ENCODE results near the gene MOB2.

DNA sequence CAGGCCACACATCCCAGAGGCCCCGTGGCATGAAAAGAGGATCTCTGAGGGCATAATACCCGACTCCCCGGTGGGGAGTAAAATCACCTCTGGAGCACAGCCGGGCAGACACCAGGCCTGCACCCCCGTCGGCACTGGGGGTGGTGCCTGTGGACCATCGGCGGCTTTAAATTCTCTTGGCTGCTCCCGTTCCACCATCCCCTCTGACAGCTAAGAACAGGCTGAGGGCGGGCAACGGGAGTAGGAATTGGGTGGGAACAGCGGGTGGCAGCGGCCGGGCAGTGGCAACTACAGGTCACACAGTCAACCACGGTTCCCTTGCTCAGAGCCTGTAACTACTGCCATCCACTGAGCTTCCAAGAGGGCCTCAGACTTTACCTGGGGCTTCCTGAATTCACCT, 40.2 kb upstream of the MOB2 start:
- TF ChIP-seq, protein P1, sequence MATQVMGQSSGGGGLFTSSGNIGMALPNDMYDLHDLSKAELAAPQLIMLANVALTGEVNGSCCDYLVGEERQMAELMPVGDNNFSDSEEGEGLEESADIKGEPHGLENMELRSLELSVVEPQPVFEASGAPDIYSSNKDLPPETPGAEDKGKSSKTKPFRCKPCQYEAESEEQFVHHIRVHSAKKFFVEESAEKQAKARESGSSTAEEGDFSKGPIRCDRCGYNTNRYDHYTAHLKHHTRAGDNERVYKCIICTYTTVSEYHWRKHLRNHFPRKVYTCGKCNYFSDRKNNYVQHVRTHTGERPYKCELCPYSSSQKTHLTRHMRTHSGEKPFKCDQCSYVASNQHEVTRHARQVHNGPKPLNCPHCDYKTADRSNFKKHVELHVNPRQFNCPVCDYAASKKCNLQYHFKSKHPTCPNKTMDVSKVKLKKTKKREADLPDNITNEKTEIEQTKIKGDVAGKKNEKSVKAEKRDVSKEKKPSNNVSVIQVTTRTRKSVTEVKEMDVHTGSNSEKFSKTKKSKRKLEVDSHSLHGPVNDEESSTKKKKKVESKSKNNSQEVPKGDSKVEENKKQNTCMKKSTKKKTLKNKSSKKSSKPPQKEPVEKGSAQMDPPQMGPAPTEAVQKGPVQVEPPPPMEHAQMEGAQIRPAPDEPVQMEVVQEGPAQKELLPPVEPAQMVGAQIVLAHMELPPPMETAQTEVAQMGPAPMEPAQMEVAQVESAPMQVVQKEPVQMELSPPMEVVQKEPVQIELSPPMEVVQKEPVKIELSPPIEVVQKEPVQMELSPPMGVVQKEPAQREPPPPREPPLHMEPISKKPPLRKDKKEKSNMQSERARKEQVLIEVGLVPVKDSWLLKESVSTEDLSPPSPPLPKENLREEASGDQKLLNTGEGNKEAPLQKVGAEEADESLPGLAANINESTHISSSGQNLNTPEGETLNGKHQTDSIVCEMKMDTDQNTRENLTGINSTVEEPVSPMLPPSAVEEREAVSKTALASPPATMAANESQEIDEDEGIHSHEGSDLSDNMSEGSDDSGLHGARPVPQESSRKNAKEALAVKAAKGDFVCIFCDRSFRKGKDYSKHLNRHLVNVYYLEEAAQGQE (IDR thresholded peaks at IDR 0.05) = no peak
- TF ChIP-seq GABPA (IDR thresholded peaks at IDR 0.05 in 1 of 2, conservative IDR thresholded peaks at IDR 0.05 in 1 of 2) (no peak), SP1 (IDR thresholded peaks at IDR 0.05) (no peak), YY1 (IDR thresholded peaks at IDR 0.05) (no peak)
- TF ChIP-seq, protein P2, sequence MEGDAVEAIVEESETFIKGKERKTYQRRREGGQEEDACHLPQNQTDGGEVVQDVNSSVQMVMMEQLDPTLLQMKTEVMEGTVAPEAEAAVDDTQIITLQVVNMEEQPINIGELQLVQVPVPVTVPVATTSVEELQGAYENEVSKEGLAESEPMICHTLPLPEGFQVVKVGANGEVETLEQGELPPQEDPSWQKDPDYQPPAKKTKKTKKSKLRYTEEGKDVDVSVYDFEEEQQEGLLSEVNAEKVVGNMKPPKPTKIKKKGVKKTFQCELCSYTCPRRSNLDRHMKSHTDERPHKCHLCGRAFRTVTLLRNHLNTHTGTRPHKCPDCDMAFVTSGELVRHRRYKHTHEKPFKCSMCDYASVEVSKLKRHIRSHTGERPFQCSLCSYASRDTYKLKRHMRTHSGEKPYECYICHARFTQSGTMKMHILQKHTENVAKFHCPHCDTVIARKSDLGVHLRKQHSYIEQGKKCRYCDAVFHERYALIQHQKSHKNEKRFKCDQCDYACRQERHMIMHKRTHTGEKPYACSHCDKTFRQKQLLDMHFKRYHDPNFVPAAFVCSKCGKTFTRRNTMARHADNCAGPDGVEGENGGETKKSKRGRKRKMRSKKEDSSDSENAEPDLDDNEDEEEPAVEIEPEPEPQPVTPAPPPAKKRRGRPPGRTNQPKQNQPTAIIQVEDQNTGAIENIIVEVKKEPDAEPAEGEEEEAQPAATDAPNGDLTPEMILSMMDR (IDR thresholded peaks at IDR 0.05; ENCODE audit: low read depth, low read length, missing input control) = no peak

Measured in liver (tissue), 3 donors.